Activated T-helper 17 cell treated with anti-CD3 and anti-CD28 coated beads, Interleukin-2, amount 50 U/mL, for 72 hours (primary cell): ENCODE measurements around the gene PRM1. TPM values are rescaled to one million over a fixed set of nuclear protein-coding genes. Genes with fewer than 3 reads are reported as not detected.

Experiments
- ATAC-seq: fragments of 150-1000 bp; cut with Tn5 transposase; replicated peaks from 2 replicates; pipeline ENCODE4 v1.10.0; 2021; ENCODE audit warnings: mild to moderate bottlenecking, moderate library complexity
- H3K27ac Mint-ChIP-seq: one replicate; pipeline ENCODE4 v1.8.0; 2022; ENCODE audit warnings: mixed read lengths
- H3K27me3 Mint-ChIP-seq: one replicate; pipeline ENCODE4 v1.8.0; 2022; ENCODE audit warnings: mixed read lengths
- H3K36me3 Mint-ChIP-seq: one replicate; pipeline ENCODE4 v1.8.0; 2022; ENCODE audit warnings: low read depth, mild to moderate bottlenecking, mixed read lengths
- H3K4me1 Mint-ChIP-seq: one replicate; pipeline ENCODE4 v1.8.0; 2022; ENCODE audit warnings: mixed read lengths
- H3K4me3 Mint-ChIP-seq: one replicate; pipeline ENCODE4 v1.8.0; 2022; ENCODE audit warnings: mild to moderate bottlenecking, mixed read lengths
- H3K9me3 Mint-ChIP-seq: one replicate; pipeline ENCODE4 v1.8.0; 2022; ENCODE audit warnings: mixed read lengths
- total RNA-seq, 2 donors: library from RNA; stranded (reverse); gene quantifications; one replicate each; pipeline ENCODE4 v1.2.3, GENCODE V29; 2022

PRM1 gene
- total RNA-seq, 2 donors from 2014 or later = not detected

- peak overlapping the region; percentile 77 for H3K4me3 Mint-ChIP-seq
- no peak for ATAC-seq
- H3K36me3 Mint-ChIP-seq = no peaks in the 10 kb centered on the region
- no peaks in the 10 kb centered on the region for H3K9me3 Mint-ChIP-seq
- H3K27ac Mint-ChIP-seq = peak overlapping the region; percentile 97
- H3K4me1 Mint-ChIP-seq = peaks cover 17% of the 10 kb centered on the region
- H3K27me3 Mint-ChIP-seq = no peaks in the 10 kb centered on the region
Observed at GRCh38 chr16:11234884-11235702, 46.0 kb downstream of the PRM1 start.

GRCh38 chr16:11233727-11234376, 47.3 kb downstream of the PRM1 start:
- ATAC-seq = peak; percentile 71
- H3K36me3 Mint-ChIP-seq = no peaks in the 10 kb centered on the region
- peaks cover 17% of the 10 kb centered on the region for H3K4me1 Mint-ChIP-seq
- peak overlapping the region; percentile 77 for H3K4me3 Mint-ChIP-seq
- H3K27me3 Mint-ChIP-seq = no peaks in the 10 kb centered on the region
- H3K9me3 Mint-ChIP-seq = no peaks in the 10 kb centered on the region
- peak overlapping the region; percentile 97 for H3K27ac Mint-ChIP-seq

- Mint-ChIP-seq H3K4me3 (peak overlapping the region; percentile 77), H3K27ac (peak overlapping the region; percentile 97), H3K36me3 (no peaks in the 10 kb centered on the region), H3K27me3 (no peaks in the 10 kb centered on the region), H3K9me3 (no peaks in the 10 kb centered on the region), H3K4me1 (peaks cover 24% of the 10 kb centered on the region)
- ATAC-seq = peak; percentile 85
Observed at GRCh38 chr16:11232852-11233726, 48.0 kb downstream of the PRM1 start.

DNA sequence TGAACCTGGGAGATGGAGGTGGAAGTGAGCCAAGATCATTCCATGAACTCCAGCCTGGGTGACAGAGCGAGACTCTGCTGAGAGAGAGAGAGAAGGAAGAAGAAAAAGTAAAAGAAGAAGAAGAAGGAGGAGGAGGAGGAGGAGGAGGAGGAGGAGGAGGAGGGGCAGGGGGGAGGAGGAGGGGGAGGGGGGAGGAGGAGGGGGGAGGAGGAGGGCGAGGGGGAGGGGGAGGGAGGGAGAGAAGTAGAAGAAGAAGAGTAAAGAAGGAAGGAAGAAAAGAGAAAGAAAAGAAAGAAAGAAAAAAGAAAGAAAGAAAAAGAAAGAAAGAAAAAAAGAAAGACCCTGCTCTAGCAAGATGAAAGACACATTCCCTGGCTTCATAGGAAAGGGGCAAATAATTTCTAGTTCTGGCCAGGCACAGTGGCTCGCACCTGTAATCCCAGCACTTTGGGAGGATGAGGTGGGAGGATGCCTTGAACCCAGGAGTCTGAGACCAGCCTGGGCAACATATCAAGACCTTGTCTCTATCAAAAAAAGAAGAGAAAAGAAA, 48.8 kb downstream of the PRM1 start:
- no peaks in the 10 kb centered on the region for H3K36me3 Mint-ChIP-seq
- H3K9me3 Mint-ChIP-seq = no peaks in the 10 kb centered on the region
- H3K27ac Mint-ChIP-seq = peak overlapping the region; percentile 97
- peaks cover 24% of the 10 kb centered on the region for H3K4me1 Mint-ChIP-seq
- no peaks in the 10 kb centered on the region for H3K27me3 Mint-ChIP-seq
- ATAC-seq = no peak
- peak overlapping the region; percentile 77 for H3K4me3 Mint-ChIP-seq

GRCh38 chr16:11231367-11231970, 49.7 kb downstream of the PRM1 start:
- H3K36me3 Mint-ChIP-seq = no peaks in the 10 kb centered on the region
- ATAC-seq = no peak
- H3K27me3 Mint-ChIP-seq = no peaks in the 10 kb centered on the region
- H3K27ac Mint-ChIP-seq = peak overlapping the region; percentile 97
- H3K4me1 Mint-ChIP-seq = peaks cover 24% of the 10 kb centered on the region
- H3K4me3 Mint-ChIP-seq = peak overlapping the region; percentile 77
- no peaks in the 10 kb centered on the region for H3K9me3 Mint-ChIP-seq

Other genes starting within 250 kb of the PRM1 start
- 100 to 1,000 TPM in 1 of 2 donors, 10 to 100 TPM in 1; 89.7 to 124 TPM for gene SOCS1, start 25.1 kb downstream of the PRM1 start, total RNA-seq
- gene TNP2, start 12.0 kb downstream of the PRM1 start, total RNA-seq = not detected
- not detected for gene PRM3, start 7.7 kb downstream of the PRM1 start, total RNA-seq
- not detected for gene PRM2, start 4.8 kb downstream of the PRM1 start, total RNA-seq
- 10 to 100 TPM; 31.6 to 34.3 TPM for gene RMI2, start 64.1 kb upstream of the PRM1 start, total RNA-seq